ENCODE data around the gene PM20D1. TPM values are rescaled to one million over a fixed set of nuclear protein-coding genes. Genes with fewer than 3 reads are reported as not detected.
A peak's percentile ranks its signal among the peaks of the same experiment; 100 is the strongest.
"Not testable (repeated sequence)": the region's sequence is repeated elsewhere in the genome, so short reads cannot be mapped to it uniquely, and the experiment has no call there.

The PM20D1 gene
- total and polyA plus RNA-seq, 7 experiments from 2014 or later = 0.92 to 2.7 (median 1.9) TPM

GRCh38 chr1:205870236-205870635, 20.3 kb upstream of the PM20D1 start:
- no peaks in the 10 kb centered on the region for H3K36me3 ChIP-seq (ENCODE audit: control insufficient read depth in 2 of 3, insufficient read depth in 3 of 3, low read length in 3 of 3)
- no peak overlapping the region for H3K27ac Mint-ChIP-seq
- H3K9me3 Mint-ChIP-seq = no peaks in the 10 kb centered on the region
- H3K27ac ChIP-seq (ENCODE audit: low read depth, low read length) = no peak overlapping the region
- ChIA-PET CTCF (no interaction called here), POLR2A (no interaction called here)
- no peaks in the 10 kb centered on the region for H3K4me1 ChIP-seq (ENCODE audit: control insufficient read depth in 2 of 2, insufficient read depth in 2 of 2, low read length in 2 of 2)
- no peaks in the 10 kb centered on the region for H3K4me1 Mint-ChIP-seq
- H3K9me3 ChIP-seq (ENCODE audit: control insufficient read depth in 2 of 3, low read length in 3 of 3) = peaks cover 0 to 4% (median 0%) of the 10 kb centered on the region in 3 experiments
- no peak overlapping the region for H3K4me3 ChIP-seq (ENCODE audit: low read length)
- no peaks in the 10 kb centered on the region for H3K27me3 ChIP-seq (ENCODE audit: control insufficient read depth in 2 of 2, insufficient read depth in 2 of 2, low read length in 2 of 2)
- ATAC-seq (no peak), DNase-seq (no peak)
- no peak overlapping the region for H3K4me3 Mint-ChIP-seq
- peaks cover 0 to 14% (median 0%) of the 10 kb centered on the region in 5 donors for H3K27me3 Mint-ChIP-seq
- no peaks in the 10 kb centered on the region for H3K36me3 Mint-ChIP-seq
- intact Hi-C loops (cut with micrococcal nuclease) = no loop called here

DNA sequence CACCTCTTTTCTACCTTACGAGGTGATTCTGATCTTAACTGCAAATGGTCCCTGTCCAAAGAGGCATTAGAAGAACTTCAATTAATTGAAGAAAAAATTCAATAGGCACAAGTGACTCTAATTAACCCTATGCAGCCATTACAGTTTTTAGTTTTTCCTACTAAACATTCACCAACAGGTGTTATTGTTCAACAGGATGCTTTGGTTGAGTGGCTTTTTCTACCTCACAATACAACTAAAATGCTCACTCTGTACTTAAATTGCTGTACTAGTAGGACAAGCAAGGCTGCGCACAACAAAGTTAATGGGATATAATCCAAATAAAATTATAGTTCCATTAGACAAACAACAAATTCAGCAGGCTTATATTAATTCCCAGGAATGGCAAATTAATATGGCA, 11.6 kb upstream of the PM20D1 start:
- Mint-ChIP-seq H3K27ac (no peak overlapping the region), H3K4me1 (peaks cover 0 to 6% (median 0%) of the 10 kb centered on the region in 7 donors), H3K36me3 (peaks cover 0 to 14% (median 9%) of the 10 kb centered on the region in 5 donors), H3K4me3 (no peak overlapping the region), H3K27me3 (peaks cover 0 to 39% (median 0%) of the 10 kb centered on the region in 5 donors), H3K9me3 (peaks cover 0 to 17% (median 5%) of the 10 kb centered on the region in 11 donors)
- Histone ChIP-seq H3K9me3 (ENCODE audit: control insufficient read depth in 2 of 3, low read length in 3 of 3) (no peaks in the 10 kb centered on the region), H3K27me3 (ENCODE audit: control insufficient read depth in 2 of 2, insufficient read depth in 2 of 2, low read length in 2 of 2) (no peaks in the 10 kb centered on the region), H3K36me3 (ENCODE audit: control insufficient read depth in 2 of 3, insufficient read depth in 3 of 3, low read length in 3 of 3) (no peaks in the 10 kb centered on the region), H3K4me3 (ENCODE audit: low read length) (no peak overlapping the region), H3K27ac (ENCODE audit: low read depth, low read length) (no peak overlapping the region), H3K4me1 (ENCODE audit: control insufficient read depth in 2 of 2, insufficient read depth in 2 of 2, low read length in 2 of 2) (no peaks in the 10 kb centered on the region)
- CTCF ChIA-PET = no interaction called here
- intact Hi-C loops (cut with micrococcal nuclease) = no loop called here
- DNase-seq = no peak
- POLR2A ChIA-PET = no interaction called here
- no peak for ATAC-seq

- Mint-ChIP-seq H3K4me3 (peak overlapping the region in 1 of 10 donors; percentile 2), H3K4me1 (peaks cover 0 to 6% (median 0%) of the 10 kb centered on the region in 7 donors), H3K9me3 (peaks cover 1 to 31% (median 14%) of the 10 kb centered on the region in 11 donors), H3K27me3 (peaks cover 0 to 35% (median 0%) of the 10 kb centered on the region in 5 donors), H3K27ac (no peak overlapping the region), H3K36me3 (peaks cover 0 to 27% (median 13%) of the 10 kb centered on the region in 5 donors)
- ChIA-PET CTCF (no interaction called here), POLR2A (no interaction called here)
- Histone ChIP-seq H3K9me3 (ENCODE audit: control insufficient read depth in 2 of 3, low read length in 3 of 3) (no peaks in the 10 kb centered on the region), H3K27ac (ENCODE audit: low read depth, low read length) (no peak overlapping the region), H3K36me3 (ENCODE audit: control insufficient read depth in 2 of 3, insufficient read depth in 3 of 3, low read length in 3 of 3) (no peaks in the 10 kb centered on the region), H3K27me3 (ENCODE audit: control insufficient read depth in 2 of 2, insufficient read depth in 2 of 2, low read length in 2 of 2) (no peaks in the 10 kb centered on the region), H3K4me3 (ENCODE audit: low read length) (no peak overlapping the region), H3K4me1 (ENCODE audit: control insufficient read depth in 2 of 2, insufficient read depth in 2 of 2, low read length in 2 of 2) (no peaks in the 10 kb centered on the region)
- intact Hi-C loops (cut with micrococcal nuclease) = no loop called here
- DNase-seq (no peak), ATAC-seq (no peak)
Measured at GRCh38 chr1:205858141-205858961, 8.4 kb upstream of the PM20D1 start.

- peaks cover 1 to 35% (median 14%) of the 10 kb centered on the region in 11 donors for H3K9me3 Mint-ChIP-seq
- H3K36me3 ChIP-seq (ENCODE audit: control insufficient read depth in 2 of 3, insufficient read depth in 3 of 3, low read length in 3 of 3); H3K4me3 Mint-ChIP-seq; intact Hi-C loops (cut with micrococcal nuclease); H3K4me3 ChIP-seq (ENCODE audit: low read length); H3K4me1 Mint-ChIP-seq; DNase-seq; H3K27me3 ChIP-seq (ENCODE audit: control insufficient read depth in 2 of 2, insufficient read depth in 2 of 2, low read length in 2 of 2); H3K4me1 ChIP-seq (ENCODE audit: control insufficient read depth in 2 of 2, insufficient read depth in 2 of 2, low read length in 2 of 2); POLR2A ChIA-PET; H3K9me3 ChIP-seq (ENCODE audit: control insufficient read depth in 2 of 3, low read length in 3 of 3); ATAC-seq; CTCF ChIA-PET; H3K27ac Mint-ChIP-seq; H3K27ac ChIP-seq (ENCODE audit: low read depth, low read length): not testable (repeated sequence)
- peaks cover 0 to 28% (median 0%) of the 10 kb centered on the region in 5 donors for H3K27me3 Mint-ChIP-seq
- peaks cover 0 to 27% (median 13%) of the 10 kb centered on the region in 5 donors for H3K36me3 Mint-ChIP-seq
Measured at GRCh38 chr1:205857501-205857900, 7.6 kb upstream of the PM20D1 start.

DNA sequence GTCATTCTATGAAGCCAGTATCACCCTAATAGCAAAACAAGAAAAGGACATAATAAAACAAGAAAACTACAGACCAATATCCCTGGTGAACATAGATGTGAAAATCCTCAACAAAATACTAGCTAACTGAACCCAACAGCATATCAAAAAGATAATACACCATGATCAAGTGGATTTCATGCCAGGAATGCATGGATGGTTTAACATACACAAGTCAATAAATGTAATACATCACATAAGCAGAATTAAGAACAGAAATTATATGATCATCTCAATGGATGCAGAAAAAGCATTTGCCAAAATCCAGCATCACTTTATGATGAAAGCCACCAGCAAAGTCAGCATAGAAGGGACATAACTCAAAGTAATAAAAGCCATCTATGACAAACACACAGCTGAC, 6.5 kb upstream of the PM20D1 start:
- ChIA-PET POLR2A (no interaction called here), CTCF (no interaction called here)
- no peaks in the 10 kb centered on the region for H3K4me1 ChIP-seq (ENCODE audit: control insufficient read depth in 2 of 2, insufficient read depth in 2 of 2, low read length in 2 of 2)
- H3K9me3 ChIP-seq (ENCODE audit: control insufficient read depth in 2 of 3, low read length in 3 of 3) = no peaks in the 10 kb centered on the region
- Mint-ChIP-seq H3K36me3 (peaks cover 0 to 35% (median 17%) of the 10 kb centered on the region in 5 donors), H3K4me3 (no peak overlapping the region), H3K27me3 (peaks cover 0 to 27% (median 0%) of the 10 kb centered on the region in 5 donors), H3K9me3 (peaks cover 1 to 41% (median 14%) of the 10 kb centered on the region in 11 donors), H3K27ac (no peak overlapping the region), H3K4me1 (peaks cover 0 to 6% (median 0%) of the 10 kb centered on the region in 7 donors)
- no peaks in the 10 kb centered on the region for H3K36me3 ChIP-seq (ENCODE audit: control insufficient read depth in 2 of 3, insufficient read depth in 3 of 3, low read length in 3 of 3)
- no peaks in the 10 kb centered on the region for H3K27me3 ChIP-seq (ENCODE audit: control insufficient read depth in 2 of 2, insufficient read depth in 2 of 2, low read length in 2 of 2)
- no peak overlapping the region for H3K4me3 ChIP-seq (ENCODE audit: low read length)
- DNase-seq (no peak), ATAC-seq (no peak)
- no peak overlapping the region for H3K27ac ChIP-seq (ENCODE audit: low read depth, low read length)
- intact Hi-C loops (cut with micrococcal nuclease) = no loop called here

GRCh38 chr1:205852969-205853368, 3.0 kb upstream of the PM20D1 start:
- Mint-ChIP-seq H3K9me3 (peaks cover 0 to 28% (median 12%) of the 10 kb centered on the region in 11 donors), H3K36me3 (peaks cover 0 to 23% (median 8%) of the 10 kb centered on the region in 5 donors), H3K4me1 (peaks cover 0 to 19% (median 7%) of the 10 kb centered on the region in 7 donors), H3K27me3 (peaks cover 0 to 29% (median 0%) of the 10 kb centered on the region in 5 donors), H3K27ac (no peak overlapping the region), H3K4me3 (no peak overlapping the region)
- H3K36me3 ChIP-seq (ENCODE audit: control insufficient read depth in 2 of 3, insufficient read depth in 3 of 3, low read length in 3 of 3) = no peaks in the 10 kb centered on the region
- intact Hi-C loops (cut with micrococcal nuclease) = no loop called here
- DNase-seq = no peak
- no peaks in the 10 kb centered on the region for H3K4me1 ChIP-seq (ENCODE audit: control insufficient read depth in 2 of 2, insufficient read depth in 2 of 2, low read length in 2 of 2)
- no peak overlapping the region for H3K4me3 ChIP-seq (ENCODE audit: low read length)
- H3K27ac ChIP-seq (ENCODE audit: low read depth, low read length) = no peak overlapping the region
- ChIA-PET CTCF (no interaction called here), POLR2A (no interaction called here)
- no peak for ATAC-seq
- H3K27me3 ChIP-seq (ENCODE audit: control insufficient read depth in 2 of 2, insufficient read depth in 2 of 2, low read length in 2 of 2) = no peaks in the 10 kb centered on the region
- H3K9me3 ChIP-seq (ENCODE audit: control insufficient read depth in 2 of 3, low read length in 3 of 3) = no peaks in the 10 kb centered on the region
